Prostate gland (tissue), 1 donor: ENCODE data around the gene GALNT4.

ENCODE experiments used
- POLR2A ChIP-seq: fragments of 450-650 bp; IDR thresholded peaks from one replicate; pipeline ENCODE4 v1.6.1; 2016; ENCODE audit warnings: antibody characterized with exemption, mild to moderate bottlenecking
- POLR2AphosphoS5 ChIP-seq: sonication (generic); formaldehyde crosslinking; IDR thresholded peaks from one replicate; pipeline ENCODE4 v1.6.1; 2017; ENCODE audit warnings: antibody characterized with exemption

DNA sequence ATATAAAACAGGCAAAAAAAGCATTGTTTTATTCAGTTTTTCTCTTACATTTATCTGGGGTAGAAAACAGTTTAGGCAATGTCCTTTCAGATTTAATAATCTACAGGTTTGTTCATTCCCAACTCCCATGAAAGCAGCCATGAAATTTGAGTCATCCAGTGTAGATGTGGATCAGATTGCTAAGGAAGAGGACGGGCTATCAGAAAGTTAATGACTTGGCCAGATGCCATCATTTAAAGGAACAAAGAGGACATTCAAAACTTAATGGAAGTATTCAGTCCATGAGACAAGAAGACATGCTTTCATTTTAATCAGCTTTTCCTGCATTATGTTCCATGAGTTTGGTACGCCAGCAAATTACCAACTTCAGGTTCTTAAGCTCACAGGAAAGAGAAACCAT, 32.4 kb upstream of the GALNT4 start:
- TF ChIP-seq POLR2A (no peak), POLR2AphosphoS5 (no peak)
